Measurements from ENCODE around the gene PRR20D. TPM values are rescaled to one million over a fixed set of nuclear protein-coding genes. Genes with fewer than 3 reads are reported as not detected.
"Not testable (repeated sequence)": the region's sequence is repeated elsewhere in the genome, so short reads cannot be mapped to it uniquely, and the experiment has no call there.

PRR20D gene
- total RNA-seq, result not detected
- long read RNA-seq, donor 1, result 0 reads
- long read RNA-seq, donor 2, result 0 reads

GRCh38 chr13:57160332-57160731 is at the start of gene PRR20D:
Gene PRR20D, plus strand, starts transcription at chr13:57160632. Its CDS starts 387 bp downstream, at chr13:57161019.
- H3K9me3 ChIP-seq; H3K36me3 ChIP-seq (ENCODE audit: low read depth); intact Hi-C loops (cut with DNase I, micrococcal nuclease); DNase-seq; H3K4me1 ChIP-seq (ENCODE audit: low read depth); ATAC-seq; H3K4me3 ChIP-seq: not testable (repeated sequence)

- Histone ChIP-seq H3K9me3 (no peaks in the 10 kb centered on the region), H3K4me3 (no peak overlapping the region), H3K4me1 (ENCODE audit: low read depth) (no peaks in the 10 kb centered on the region), H3K36me3 (ENCODE audit: low read depth) (no peaks in the 10 kb centered on the region)
- no peak for DNase-seq
- no peak for ATAC-seq
- no peak for TF ChIP-seq CTCF (IDR thresholded peaks at IDR 0.05)
- intact Hi-C loops (cut with DNase I, micrococcal nuclease), result no loop called here
Observed at GRCh38 chr13:57114945-57115344, 45.5 kb upstream of the PRR20D start.

- intact Hi-C loops (cut with DNase I, micrococcal nuclease), result no loop called here
- no peaks in the 10 kb centered on the region for H3K4me1 ChIP-seq (ENCODE audit: low read depth)
- no peak overlapping the region for H3K4me3 ChIP-seq
- no peak for TF ChIP-seq CTCF (IDR thresholded peaks at IDR 0.05)
- ATAC-seq (no peak), DNase-seq (no peak)
- no peaks in the 10 kb centered on the region for H3K36me3 ChIP-seq (ENCODE audit: low read depth)
- H3K9me3 ChIP-seq, result no peaks in the 10 kb centered on the region
Observed at GRCh38 chr13:57123681-57124080, 36.8 kb upstream of the PRR20D start.

GRCh38 chr13:57128909-57129308 is 31.5 kb upstream of the PRR20D start:
- Histone ChIP-seq H3K9me3 (no peaks in the 10 kb centered on the region), H3K4me3 (no peak overlapping the region), H3K4me1 (ENCODE audit: low read depth) (no peaks in the 10 kb centered on the region), H3K36me3 (ENCODE audit: low read depth) (no peaks in the 10 kb centered on the region)
- no peak for DNase-seq
- no peak for ATAC-seq
- intact Hi-C loops (cut with DNase I, micrococcal nuclease), result no loop called here
- TF ChIP-seq CTCF (IDR thresholded peaks at IDR 0.05), result no peak

- Histone ChIP-seq H3K36me3 (ENCODE audit: low read depth) (no peaks in the 10 kb centered on the region), H3K9me3 (no peaks in the 10 kb centered on the region), H3K4me3 (no peak overlapping the region), H3K4me1 (ENCODE audit: low read depth) (no peaks in the 10 kb centered on the region)
- ATAC-seq (no peak), DNase-seq (no peak)
- intact Hi-C loops (cut with DNase I, micrococcal nuclease), result no loop called here
- TF ChIP-seq CTCF (IDR thresholded peaks at IDR 0.05), result no peak
Observed at GRCh38 chr13:57136093-57136492, 24.3 kb upstream of the PRR20D start.

GRCh38 chr13:57137585-57137984 is 22.8 kb upstream of the PRR20D start:
- no peak for TF ChIP-seq CTCF (IDR thresholded peaks at IDR 0.05)
- ATAC-seq (peak; percentile 88), DNase-seq (peak in 1 of 3 donors; percentile 28)
- no peak overlapping the region for H3K4me3 ChIP-seq
- H3K36me3 ChIP-seq (ENCODE audit: low read depth), result no peaks in the 10 kb centered on the region
- no peaks in the 10 kb centered on the region for H3K9me3 ChIP-seq
- intact Hi-C loops (cut with DNase I, micrococcal nuclease), result no loop called here
- H3K4me1 ChIP-seq (ENCODE audit: low read depth), result no peaks in the 10 kb centered on the region
